DOHH2 (cell line): ENCODE results near the gene GOLIM4.

ENCODE experiments used
- H3F3A ChIP-seq: fragments of 200-600 bp; sonication (generic), shearing (Covaris generic); 2 replicates; pipeline ENCODE4 v1.6.0; 2016; ENCODE audit warnings: antibody characterized with exemption, mild to moderate bottlenecking; ENCODE audit not compliant: control insufficient read depth, insufficient read depth
- H3K27ac ChIP-seq: fragments of 200-600 bp; sonication (generic); 2 replicates; pipeline ENCODE4 v1.5.1; 2014; ENCODE audit warnings: low read depth, mild to moderate bottlenecking, low read length, moderate library complexity
- H3K27me3 ChIP-seq: fragments of 200-600 bp; sonication (generic); 2 replicates; pipeline ENCODE4 v1.6.1; 2014; ENCODE audit warnings: mild to moderate bottlenecking, low read length, mixed read lengths; ENCODE audit not compliant: control insufficient read depth
- H3K36me3 ChIP-seq: fragments of 200-600 bp; sonication (generic); 2 replicates; pipeline ENCODE4 v1.6.1; 2014; ENCODE audit warnings: mild to moderate bottlenecking, low read length, moderate library complexity, mixed read lengths; ENCODE audit not compliant: control insufficient read depth
- H3K4me1 ChIP-seq: fragments of 200-600 bp; sonication (generic); 2 replicates; pipeline ENCODE4 v1.6.1; 2014; ENCODE audit warnings: mild to moderate bottlenecking, low read length, mixed read lengths; ENCODE audit not compliant: control insufficient read depth
- H3K4me2 ChIP-seq: fragments of 200-600 bp; sonication (generic); 2 replicates; pipeline ENCODE4 v1.6.0; 2014; ENCODE audit warnings: mild to moderate bottlenecking, low read length, moderate library complexity
- H3K4me3 ChIP-seq: fragments of 200-600 bp; sonication (generic); 2 replicates; pipeline ENCODE4 v1.5.1; 2014; ENCODE audit warnings: mild to moderate bottlenecking, low read length, mixed read lengths
- H3K79me2 ChIP-seq: fragments of 200-600 bp; sonication (generic); 2 replicates; pipeline ENCODE4 v1.6.1; 2014; ENCODE audit warnings: mild to moderate bottlenecking, low read length, mixed read lengths; ENCODE audit not compliant: control insufficient read depth
- H3K9me2 ChIP-seq: fragments of 200-600 bp; sonication (generic); replicated peaks from 2 replicates; pipeline ENCODE4 v1.6.1; 2014; ENCODE audit warnings: mild to moderate bottlenecking, low read length, mixed read lengths; ENCODE audit not compliant: control insufficient read depth
- H3K9me3 ChIP-seq: fragments of 200-600 bp; sonication (generic); 2 replicates; pipeline ENCODE4 v1.6.1; 2014; ENCODE audit warnings: antibody characterized with exemption, low read length, mixed read lengths; ENCODE audit not compliant: control insufficient read depth, insufficient read depth
- H4K20me1 ChIP-seq: fragments of 200-600 bp; sonication (generic); 2 replicates; pipeline ENCODE4 v1.6.0; 2014; ENCODE audit warnings: low read depth, mild to moderate bottlenecking, antibody characterized with exemption, low read length, moderate library complexity; ENCODE audit not compliant: control insufficient read depth, insufficient read depth
- EZH2phosphoT487 ChIP-seq: fragments of 200-600 bp; sonication (generic); IDR thresholded peaks from 2 replicates; pipeline ENCODE4 v1.6.1; 2017; ENCODE audit warnings: borderline replicate concordance, mild to moderate bottlenecking, antibody characterized with exemption, low read length, moderate library complexity, mixed read lengths
- TF ChIP-seq, protein P1 (sequence below): fragments of 200-600 bp; sonication (generic); IDR thresholded peaks from one replicate; pipeline ENCODE4 v1.5.1; 2014; ENCODE audit warnings: antibody characterized with exemption, mild to moderate bottlenecking, low read depth, low read length; ENCODE audit not compliant: poor library complexity, severe bottlenecking

Gene GOLIM4

DNA sequence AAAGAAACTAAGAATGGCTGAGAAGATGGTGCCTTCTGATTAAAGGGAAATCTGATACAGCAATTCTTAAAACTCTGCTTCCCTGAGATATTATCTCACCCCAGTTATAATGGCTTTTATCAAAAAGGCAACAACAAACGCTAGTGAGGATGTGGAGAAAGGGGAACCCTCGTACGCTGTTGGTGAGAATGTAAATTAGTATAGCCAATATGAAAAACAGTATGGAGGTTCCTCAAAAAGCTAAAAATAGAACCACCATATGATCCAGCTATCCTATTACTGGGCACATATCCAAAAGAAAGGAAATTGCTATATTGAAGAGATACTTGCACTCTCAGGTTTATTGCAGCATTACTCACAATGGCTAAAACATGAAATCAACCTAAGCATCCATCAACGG lies 65.1 kb downstream of the GOLIM4 start:
- Histone ChIP-seq H3K27me3 (no peaks in the 10 kb centered on the region), H3K36me3 (peaks cover 28% of the 10 kb centered on the region), H3K4me1 (no peaks in the 10 kb centered on the region), H3K79me2 (no peaks in the 10 kb centered on the region), H3K9me3 (no peaks in the 10 kb centered on the region), H3K4me2 (no peak overlapping the region), H3K9me2 (no peaks in the 10 kb centered on the region), H3F3A (no peaks in the 10 kb centered on the region), H4K20me1 (no peaks in the 10 kb centered on the region), H3K4me3 (no peak overlapping the region), H3K27ac (no peak overlapping the region)
- TF ChIP-seq EZH2phosphoT487, result no peak
- TF ChIP-seq, protein P1, sequence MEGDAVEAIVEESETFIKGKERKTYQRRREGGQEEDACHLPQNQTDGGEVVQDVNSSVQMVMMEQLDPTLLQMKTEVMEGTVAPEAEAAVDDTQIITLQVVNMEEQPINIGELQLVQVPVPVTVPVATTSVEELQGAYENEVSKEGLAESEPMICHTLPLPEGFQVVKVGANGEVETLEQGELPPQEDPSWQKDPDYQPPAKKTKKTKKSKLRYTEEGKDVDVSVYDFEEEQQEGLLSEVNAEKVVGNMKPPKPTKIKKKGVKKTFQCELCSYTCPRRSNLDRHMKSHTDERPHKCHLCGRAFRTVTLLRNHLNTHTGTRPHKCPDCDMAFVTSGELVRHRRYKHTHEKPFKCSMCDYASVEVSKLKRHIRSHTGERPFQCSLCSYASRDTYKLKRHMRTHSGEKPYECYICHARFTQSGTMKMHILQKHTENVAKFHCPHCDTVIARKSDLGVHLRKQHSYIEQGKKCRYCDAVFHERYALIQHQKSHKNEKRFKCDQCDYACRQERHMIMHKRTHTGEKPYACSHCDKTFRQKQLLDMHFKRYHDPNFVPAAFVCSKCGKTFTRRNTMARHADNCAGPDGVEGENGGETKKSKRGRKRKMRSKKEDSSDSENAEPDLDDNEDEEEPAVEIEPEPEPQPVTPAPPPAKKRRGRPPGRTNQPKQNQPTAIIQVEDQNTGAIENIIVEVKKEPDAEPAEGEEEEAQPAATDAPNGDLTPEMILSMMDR, result no peak

DNA sequence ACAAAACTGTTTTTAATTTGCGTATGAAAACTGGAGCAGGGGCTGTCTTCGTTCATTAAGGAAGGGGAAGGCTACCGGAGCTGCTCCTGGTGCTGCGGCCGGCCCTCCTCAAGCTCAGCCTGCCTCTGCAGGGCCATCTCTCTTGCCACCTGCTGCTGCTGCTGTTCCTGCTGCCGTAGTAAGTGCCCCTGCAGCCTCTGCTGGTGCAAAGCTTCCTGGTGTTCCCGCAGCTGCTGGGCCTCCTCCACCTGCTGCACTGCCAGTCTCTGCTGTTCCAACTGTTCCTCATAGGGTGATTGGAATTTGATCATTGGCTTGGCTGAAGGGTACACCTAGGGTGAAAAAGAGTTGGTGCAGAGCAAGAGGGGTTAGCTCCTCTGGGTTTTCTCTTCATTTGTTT lies 66.0 kb downstream of the GOLIM4 start:
- no peaks in the 10 kb centered on the region for H3K27me3 ChIP-seq
- H3K9me2 ChIP-seq, result no peaks in the 10 kb centered on the region
- no peaks in the 10 kb centered on the region for H3K79me2 ChIP-seq
- no peak for TF ChIP-seq EZH2phosphoT487
- TF ChIP-seq, protein P1, result no peak
- H3K4me3 ChIP-seq, result no peak overlapping the region
- no peak overlapping the region for H3K4me2 ChIP-seq
- H3K36me3 ChIP-seq, result peaks cover 31% of the 10 kb centered on the region
- H3K27ac ChIP-seq, result no peak overlapping the region
- H3K4me1 ChIP-seq, result no peaks in the 10 kb centered on the region
- no peaks in the 10 kb centered on the region for H3F3A ChIP-seq
- no peaks in the 10 kb centered on the region for H4K20me1 ChIP-seq
- H3K9me3 ChIP-seq, result no peaks in the 10 kb centered on the region

DNA sequence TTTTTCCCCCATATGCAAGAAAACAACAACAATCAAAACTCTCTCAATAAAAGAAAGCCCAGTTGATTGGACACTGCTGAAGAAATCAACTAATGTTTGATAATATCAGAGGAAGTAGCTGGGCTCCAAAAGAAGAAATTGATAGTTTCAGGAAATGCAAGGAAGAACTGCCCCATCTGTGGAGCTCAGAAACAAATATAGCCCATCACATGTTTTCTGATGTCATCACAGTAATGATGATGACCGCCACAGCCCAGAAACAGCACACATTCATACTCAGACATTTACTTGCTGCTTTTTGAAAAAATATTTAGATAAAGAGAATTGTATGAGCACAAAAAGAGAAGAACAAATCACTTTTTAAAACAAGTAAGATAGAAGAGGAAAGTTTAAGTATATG lies 67.6 kb downstream of the GOLIM4 start:
- Histone ChIP-seq H3K27me3 (no peaks in the 10 kb centered on the region), H3K9me3 (no peaks in the 10 kb centered on the region), H4K20me1 (no peaks in the 10 kb centered on the region), H3K27ac (no peak overlapping the region), H3K79me2 (no peaks in the 10 kb centered on the region), H3K4me2 (no peak overlapping the region), H3K4me1 (no peaks in the 10 kb centered on the region), H3F3A (no peaks in the 10 kb centered on the region), H3K36me3 (peaks cover 47% of the 10 kb centered on the region), H3K9me2 (no peaks in the 10 kb centered on the region), H3K4me3 (no peak overlapping the region)
- TF ChIP-seq, protein P1, result no peak
- no peak for TF ChIP-seq EZH2phosphoT487

DNA sequence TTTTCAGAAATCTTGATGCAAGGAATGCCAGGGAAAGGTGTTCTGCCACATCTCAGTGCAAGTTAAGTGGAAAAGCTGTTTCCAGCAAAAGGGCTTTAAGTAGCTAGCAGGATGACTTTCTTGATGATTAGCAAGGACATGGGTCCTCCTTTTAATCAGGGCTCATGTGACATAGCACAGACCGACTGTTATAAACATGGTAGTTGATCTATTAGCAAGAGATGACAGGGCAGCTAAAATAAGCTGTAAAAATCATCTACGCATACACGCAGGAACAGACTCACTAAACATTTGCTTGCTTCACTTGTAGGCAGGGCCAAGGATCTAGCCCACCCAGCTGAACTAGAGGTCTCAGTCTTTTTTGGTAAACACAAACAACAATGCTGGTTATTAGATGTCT lies 69.0 kb downstream of the GOLIM4 start:
- Histone ChIP-seq H3K4me2 (no peak overlapping the region), H3K9me3 (no peaks in the 10 kb centered on the region), H3K4me3 (no peak overlapping the region), H3K4me1 (no peaks in the 10 kb centered on the region), H3K36me3 (peaks cover 49% of the 10 kb centered on the region), H4K20me1 (no peaks in the 10 kb centered on the region), H3K9me2 (no peaks in the 10 kb centered on the region), H3K27ac (no peak overlapping the region), H3F3A (no peaks in the 10 kb centered on the region), H3K79me2 (no peaks in the 10 kb centered on the region), H3K27me3 (no peaks in the 10 kb centered on the region)
- no peak for TF ChIP-seq EZH2phosphoT487
- TF ChIP-seq, protein P1, result no peak
